HG03060 (cell line): ENCODE measurements around the gene MMP24OS.

ENCODE experiments used
- ATAC-seq: cut with Tn5 transposase; IDR thresholded peaks from one replicate; pipeline ENCODE4 v1.9.1; 2021; ENCODE audit warnings: low read depth, moderate number of reproducible peaks; ENCODE audit not compliant: unreplicated experiment

MMP24OS gene

DNA sequence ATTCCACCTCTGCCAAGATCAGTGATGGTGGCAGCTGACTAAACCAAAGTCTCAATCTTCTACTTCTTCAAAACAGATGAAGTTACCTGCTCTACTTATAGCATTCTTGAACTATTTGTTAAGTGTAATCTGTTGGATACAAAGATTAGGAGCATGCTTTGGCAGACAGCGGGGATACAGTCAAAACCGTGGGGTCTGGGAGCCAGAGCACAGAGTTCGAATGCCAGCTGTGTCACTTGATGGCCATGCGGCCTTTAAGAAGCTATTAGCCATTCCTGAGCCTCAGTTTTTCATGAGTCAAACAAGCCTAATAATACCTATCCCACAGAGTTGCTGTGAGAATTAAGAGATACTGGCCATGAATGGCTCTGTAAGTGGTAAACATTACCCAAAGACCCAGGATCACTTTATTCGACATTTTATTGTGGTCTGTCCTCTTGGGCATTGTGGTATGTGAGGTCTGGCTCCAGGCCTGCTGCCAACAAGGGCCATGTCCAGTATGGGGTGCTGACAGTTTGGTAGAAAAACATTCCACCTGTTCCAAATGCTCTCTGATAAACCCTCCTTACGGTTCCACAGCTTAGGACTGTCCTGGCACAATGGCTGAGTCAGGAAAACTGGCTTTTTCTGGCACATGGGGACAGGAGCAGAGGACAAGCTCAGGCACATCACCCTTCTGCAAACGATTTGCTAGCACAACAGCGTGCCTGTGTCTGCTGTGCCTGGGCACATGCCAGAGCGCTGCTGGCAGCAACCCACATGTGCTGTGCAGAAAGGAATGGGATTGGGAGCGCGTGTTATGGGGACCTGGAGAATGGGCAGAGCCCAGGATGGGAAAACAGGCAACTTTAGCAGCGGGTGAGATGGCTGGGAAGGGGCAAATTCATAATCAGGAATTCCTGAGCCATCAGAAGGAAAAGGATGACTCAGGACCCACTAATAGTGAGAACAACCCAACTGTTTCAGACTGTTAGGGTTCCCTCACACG lies 30.0 kb upstream of the MMP24OS start:
- no peak for ATAC-seq

DNA sequence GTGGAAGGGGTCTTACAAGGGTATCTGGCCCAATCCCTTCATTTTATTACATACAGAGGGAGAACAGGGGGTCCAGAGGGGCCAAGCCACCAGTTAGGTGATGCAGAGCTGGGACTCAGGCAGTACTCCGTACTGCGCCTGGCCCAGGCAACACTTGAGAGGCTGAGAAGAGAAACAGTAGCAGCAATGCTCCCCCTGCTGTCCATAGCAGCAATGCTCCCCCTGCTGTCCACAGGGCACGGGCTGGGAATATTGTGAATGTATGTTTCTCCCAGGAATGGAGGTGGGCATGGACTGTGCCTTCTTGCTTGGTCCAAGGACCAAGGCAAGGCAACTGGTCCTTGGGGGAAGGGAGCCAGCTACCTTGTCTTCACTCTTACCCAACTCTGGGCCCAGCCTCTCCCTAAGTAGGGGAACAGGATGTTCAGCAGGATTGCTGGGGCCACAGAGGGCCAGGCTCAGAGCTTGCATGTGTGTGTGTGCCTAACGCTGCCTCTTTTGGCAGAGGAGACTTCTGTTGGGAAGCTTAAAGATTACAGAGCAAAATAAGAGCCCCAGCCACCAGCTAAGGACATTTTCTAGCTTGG lies 29.1 kb upstream of the MMP24OS start:
- ATAC-seq = no peak

- no peak for ATAC-seq
Observed at GRCh38 chr20:35305682-35306556, 28.0 kb upstream of the MMP24OS start.

DNA sequence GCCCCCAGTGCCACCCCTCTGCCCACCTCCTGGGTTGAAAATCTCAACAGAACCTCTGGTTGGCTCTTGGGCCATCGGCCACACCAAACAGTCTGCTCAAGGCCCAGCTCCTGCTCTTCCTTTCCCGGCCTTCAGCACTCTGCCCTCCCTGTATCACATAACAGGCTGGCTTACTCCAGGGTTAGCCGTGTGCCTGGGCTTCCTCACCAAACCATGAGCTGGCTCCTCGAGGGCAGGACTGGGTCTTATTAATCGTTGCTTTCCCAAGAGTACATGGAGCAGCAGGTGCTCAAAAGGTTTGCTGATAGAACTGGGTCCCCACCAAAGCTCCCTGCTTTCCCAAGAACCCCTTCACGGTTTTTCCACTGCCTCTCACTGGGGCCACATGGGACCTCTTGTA lies 27.0 kb upstream of the MMP24OS start:
- ATAC-seq = no peak

DNA sequence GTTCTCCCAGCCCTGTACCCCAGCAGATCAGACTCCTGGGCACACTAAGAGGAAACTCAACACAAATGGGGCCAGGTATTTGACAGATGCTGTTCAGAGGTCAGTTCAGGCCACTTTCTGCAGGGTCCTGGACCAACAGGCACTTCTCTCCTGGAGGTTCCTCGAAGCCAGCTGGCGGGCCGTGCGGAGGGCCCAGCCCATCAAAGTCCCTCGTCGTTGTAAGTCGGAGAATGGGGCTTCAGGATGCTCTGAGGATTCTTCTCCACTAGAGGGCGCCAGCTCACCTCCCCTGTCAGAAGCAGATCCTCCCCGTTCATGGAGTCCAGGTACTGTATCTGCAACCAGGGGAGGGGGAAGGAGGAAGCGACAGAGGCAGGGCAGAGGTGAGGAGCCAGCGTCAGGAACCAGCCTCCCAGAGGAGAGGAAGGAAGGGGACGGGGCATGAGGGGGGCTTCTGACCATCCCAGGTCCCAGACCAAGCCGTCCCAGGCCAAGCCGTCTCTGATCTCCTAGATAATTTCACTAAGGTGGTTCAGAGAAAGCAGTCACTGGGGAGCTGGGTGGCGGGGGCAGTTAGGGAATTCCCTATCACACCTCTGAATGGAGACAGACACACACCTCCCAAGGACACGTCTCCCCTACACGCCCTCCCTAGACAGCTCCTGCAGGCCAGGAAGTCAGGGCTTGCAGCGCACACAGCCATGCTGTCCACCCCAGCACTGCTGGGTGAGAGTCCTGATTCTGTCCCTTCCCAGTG lies 26.0 kb upstream of the MMP24OS start:
- ATAC-seq = no peak

DNA sequence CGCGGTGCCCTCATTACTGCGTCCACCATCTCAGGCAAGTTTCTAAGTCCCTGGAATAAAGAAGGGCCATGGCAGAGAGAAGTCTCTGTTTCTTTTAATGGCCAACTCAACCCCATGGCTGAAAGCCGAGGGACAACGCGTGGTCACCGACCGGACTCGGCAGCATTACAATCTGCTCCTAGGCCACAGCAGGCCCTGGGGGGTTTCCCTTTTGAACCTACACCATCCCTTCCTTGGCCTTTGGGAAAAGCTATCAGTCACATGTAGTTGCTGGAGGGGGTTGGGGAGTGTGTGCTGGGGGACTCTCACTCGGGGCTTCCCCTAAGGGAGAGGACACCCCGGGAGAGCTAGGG lies 25.4 kb upstream of the MMP24OS start:
- ATAC-seq = no peak

DNA sequence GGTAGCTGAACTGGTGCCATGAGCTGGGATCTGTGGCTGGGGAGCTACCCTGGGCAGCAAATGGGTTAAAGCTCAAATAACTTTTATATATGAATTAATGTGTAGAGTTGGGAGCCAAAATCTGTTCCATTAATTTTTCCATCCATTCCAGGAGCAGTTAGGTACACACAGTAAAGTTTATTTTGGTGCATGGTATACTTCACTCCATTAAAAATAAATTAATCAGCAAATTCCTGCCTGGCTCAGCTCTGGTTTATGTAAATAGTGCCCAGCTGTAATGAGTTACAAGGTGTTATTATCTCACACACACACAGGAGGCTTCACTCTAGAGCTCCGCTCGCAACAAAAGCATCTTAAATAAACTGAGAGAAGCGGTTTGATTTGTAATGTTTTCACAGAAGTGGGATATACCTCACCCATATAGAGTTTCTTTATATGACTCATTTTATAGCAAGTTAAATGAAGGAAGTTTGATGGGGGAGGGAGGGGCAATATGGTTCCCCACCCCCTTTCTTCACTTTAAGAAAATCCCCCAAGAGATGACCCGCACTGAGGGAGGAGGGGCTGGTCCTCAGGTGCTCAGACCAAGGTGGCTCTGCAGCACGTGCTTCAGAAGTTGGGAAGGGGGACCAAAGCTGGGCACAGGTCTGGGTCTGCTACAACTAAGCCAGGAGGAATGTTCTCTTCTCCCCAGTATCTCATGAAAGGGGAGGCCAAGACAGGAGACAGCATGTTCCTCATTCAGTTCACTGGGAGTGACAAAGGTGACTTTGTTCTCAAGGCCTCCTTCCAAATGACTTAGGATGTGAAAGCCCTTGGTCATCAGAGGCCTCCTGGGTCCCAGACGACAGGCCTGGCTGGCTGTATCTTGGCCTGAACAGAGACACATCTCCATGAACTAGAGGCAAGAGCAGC lies 24.8 kb upstream of the MMP24OS start:
- no peak for ATAC-seq

GRCh38 chr20:35301426-35301825 lies 23.5 kb upstream of the MMP24OS start:
- no peak for ATAC-seq

GRCh38 chr20:35300469-35301262 lies 22.7 kb upstream of the MMP24OS start:
- ATAC-seq = no peak

- ATAC-seq = no peak
Observed at GRCh38 chr20:35299780-35300179, 21.9 kb upstream of the MMP24OS start.

GRCh38 chr20:35298264-35298663 lies 20.3 kb upstream of the MMP24OS start:
- no peak for ATAC-seq

DNA sequence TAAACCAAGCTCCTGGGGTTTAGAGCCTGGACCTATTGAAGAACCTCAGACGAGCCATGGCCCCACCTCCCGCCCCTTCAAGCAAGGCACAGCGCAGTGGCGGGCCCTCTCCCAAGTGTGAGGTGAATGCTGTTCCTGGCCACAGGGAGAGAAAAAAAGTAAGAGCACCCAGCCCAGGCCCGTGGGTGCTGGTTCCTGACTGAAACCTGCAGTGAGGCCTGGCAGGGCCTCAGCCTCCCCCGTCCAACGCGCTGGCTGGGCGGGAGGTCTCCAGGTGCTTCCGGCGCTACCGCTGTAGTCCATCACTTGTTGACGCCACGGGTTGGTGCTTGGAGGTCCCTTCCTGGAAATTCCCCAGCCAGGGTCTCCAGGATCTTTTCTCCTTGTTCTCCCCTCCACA lies 19.8 kb upstream of the MMP24OS start:
- no peak for ATAC-seq

- ATAC-seq = no peak
Observed at GRCh38 chr20:35297155-35297554, 19.2 kb upstream of the MMP24OS start.

GRCh38 chr20:35296101-35296554 lies 18.2 kb upstream of the MMP24OS start:
- ATAC-seq = no peak

DNA sequence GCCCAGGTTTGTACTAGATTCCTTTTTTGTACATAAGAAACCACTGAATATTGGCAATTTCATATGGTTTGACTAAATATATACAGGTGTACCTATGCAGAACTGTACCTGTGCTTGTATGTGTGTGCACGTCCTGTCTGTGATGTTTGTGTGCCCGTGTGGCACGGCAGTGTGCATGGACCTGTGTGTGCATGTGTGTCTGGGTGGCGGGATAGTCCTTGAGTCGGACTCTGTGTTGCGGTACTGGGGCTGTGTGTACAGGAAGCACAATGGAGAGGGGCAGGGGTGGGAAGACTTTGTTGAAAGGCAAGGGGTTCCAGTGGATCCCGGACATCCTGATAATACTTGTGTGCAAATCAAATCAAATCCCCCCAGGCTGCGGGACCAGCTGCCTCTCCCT lies 17.8 kb upstream of the MMP24OS start:
- ATAC-seq = no peak

- no peak for ATAC-seq
Observed at GRCh38 chr20:35295058-35295457, 17.1 kb upstream of the MMP24OS start.

DNA sequence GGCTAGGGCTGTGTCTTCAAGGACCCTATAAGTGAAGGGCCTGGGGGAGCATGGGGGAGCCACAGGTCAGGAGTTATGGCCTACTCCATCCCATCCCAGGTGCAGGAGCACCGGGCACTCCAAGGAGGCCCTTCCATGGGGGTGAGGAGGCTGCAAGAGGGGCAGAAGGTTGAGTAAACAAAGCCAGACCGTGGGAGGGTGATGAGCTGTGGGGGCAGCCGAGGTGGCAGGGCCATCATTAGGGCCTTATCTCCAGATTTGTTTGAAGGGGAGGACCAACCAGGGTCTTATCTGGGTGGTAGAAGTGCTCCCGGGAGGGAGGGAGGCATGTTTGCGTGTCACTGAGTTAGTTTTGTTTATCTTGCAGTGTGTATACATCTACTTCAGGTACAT lies 16.4 kb upstream of the MMP24OS start:
- no peak for ATAC-seq
